Stimulated activated naive CD8-positive, alpha-beta T cell treated with anti-CD3 and anti-CD28 coated beads, Interleukin-15, Interleukin-2, amounts not matched to agents 100 ng/mL and 50 ng/mL, for 24 hours (primary cell): ENCODE measurements around the gene HELB.

Experiments
- H3K27ac Mint-ChIP-seq: one replicate; pipeline ENCODE4 v1.8.0; 2021; ENCODE audit warnings: mild to moderate bottlenecking, mixed read lengths
- H3K27me3 Mint-ChIP-seq: one replicate; pipeline ENCODE4 v1.8.0; 2021; ENCODE audit warnings: mixed read lengths
- H3K36me3 Mint-ChIP-seq: one replicate; pipeline ENCODE4 v1.8.0; 2021; ENCODE audit warnings: low read depth, mixed read lengths
- H3K4me1 Mint-ChIP-seq: one replicate; pipeline ENCODE4 v1.8.0; 2021; ENCODE audit warnings: low read depth, mixed read lengths
- H3K4me3 Mint-ChIP-seq: one replicate; pipeline ENCODE4 v1.8.0; 2021; ENCODE audit warnings: mild to moderate bottlenecking, mixed read lengths
- H3K9me3 Mint-ChIP-seq: one replicate; pipeline ENCODE4 v1.8.0; 2021; ENCODE audit warnings: mixed read lengths

The HELB gene

GRCh38 chr12:66361703-66362102 lies 59.4 kb downstream of the HELB start:
- Mint-ChIP-seq H3K4me3 (no peak overlapping the region), H3K36me3 (peaks cover 3% of the 10 kb centered on the region), H3K27ac (no peak overlapping the region), H3K27me3 (no peaks in the 10 kb centered on the region), H3K4me1 (no peaks in the 10 kb centered on the region), H3K9me3 (no peaks in the 10 kb centered on the region)

GRCh38 chr12:66365718-66366490 lies 63.6 kb downstream of the HELB start:
- H3K27me3 Mint-ChIP-seq, result no peaks in the 10 kb centered on the region
- no peak overlapping the region for H3K4me3 Mint-ChIP-seq

GRCh38 chr12:66367015-66367667 lies 64.8 kb downstream of the HELB start:
- Mint-ChIP-seq H3K9me3 (no peaks in the 10 kb centered on the region), H3K27me3 (no peaks in the 10 kb centered on the region), H3K36me3 (no peaks in the 10 kb centered on the region), H3K4me1 (no peaks in the 10 kb centered on the region), H3K27ac (no peak overlapping the region), H3K4me3 (no peak overlapping the region)

More at GRCh38 chr12:66365718-66366490, 63.6 kb downstream of the HELB start:
- Mint-ChIP-seq H3K9me3 (no peaks in the 10 kb centered on the region), H3K4me1 (no peaks in the 10 kb centered on the region), H3K36me3 (peaks cover 3% of the 10 kb centered on the region), H3K27ac (no peak overlapping the region)

GRCh38 chr12:66371982-66372381 lies 69.7 kb downstream of the HELB start:
- no peaks in the 10 kb centered on the region for H3K27me3 Mint-ChIP-seq
- no peak overlapping the region for H3K27ac Mint-ChIP-seq
- H3K4me3 Mint-ChIP-seq, result no peak overlapping the region
- H3K36me3 Mint-ChIP-seq, result peaks cover 4% of the 10 kb centered on the region
- H3K9me3 Mint-ChIP-seq, result no peaks in the 10 kb centered on the region
- no peaks in the 10 kb centered on the region for H3K4me1 Mint-ChIP-seq

GRCh38 chr12:66375560-66375959 lies 73.3 kb downstream of the HELB start:
- Mint-ChIP-seq H3K36me3 (peaks cover 4% of the 10 kb centered on the region), H3K9me3 (no peaks in the 10 kb centered on the region), H3K27me3 (no peaks in the 10 kb centered on the region), H3K4me1 (no peaks in the 10 kb centered on the region), H3K27ac (no peak overlapping the region), H3K4me3 (no peak overlapping the region)

GRCh38 chr12:66379616-66380015 lies 77.3 kb downstream of the HELB start:
- H3K27me3 Mint-ChIP-seq, result no peaks in the 10 kb centered on the region
- H3K36me3 Mint-ChIP-seq, result no peaks in the 10 kb centered on the region
- no peaks in the 10 kb centered on the region for H3K9me3 Mint-ChIP-seq
- no peak overlapping the region for H3K27ac Mint-ChIP-seq
- no peaks in the 10 kb centered on the region for H3K4me1 Mint-ChIP-seq
- no peak overlapping the region for H3K4me3 Mint-ChIP-seq

GRCh38 chr12:66380769-66381535 lies 78.7 kb downstream of the HELB start:
- H3K4me3 Mint-ChIP-seq, result no peak overlapping the region
- no peaks in the 10 kb centered on the region for H3K4me1 Mint-ChIP-seq
- H3K9me3 Mint-ChIP-seq, result no peaks in the 10 kb centered on the region
- no peaks in the 10 kb centered on the region for H3K27me3 Mint-ChIP-seq
- H3K27ac Mint-ChIP-seq, result no peak overlapping the region
- no peaks in the 10 kb centered on the region for H3K36me3 Mint-ChIP-seq

GRCh38 chr12:66387117-66387516 lies 84.8 kb downstream of the HELB start:
- Mint-ChIP-seq H3K27ac (no peak overlapping the region), H3K9me3 (no peaks in the 10 kb centered on the region), H3K27me3 (peaks cover 3% of the 10 kb centered on the region), H3K4me3 (no peak overlapping the region), H3K4me1 (no peaks in the 10 kb centered on the region), H3K36me3 (peaks cover 10% of the 10 kb centered on the region)
